CD14-positive monocyte (primary cell): Measurements from ENCODE around the gene ANKRD39. TPM values are rescaled to one million over a fixed set of nuclear protein-coding genes. Genes with fewer than 3 reads are reported as not detected.

Experiments
- DNase-seq, 3 donors: peaks; one replicate each; pipeline ENCODE4 v3.0.0-alpha.2; 2011 to 2022
- H2AFZ ChIP-seq: 2 replicates; pipeline ENCODE4 v1.6.0; 2012; ENCODE audit warnings: mild to moderate bottlenecking, low read depth, low read length, inconsistent platforms; ENCODE audit not compliant: insufficient read depth, poor library complexity, severe bottlenecking
- H3K27ac ChIP-seq, 2 donors: 1 replicate in 1 of 2; 2 replicates in 1 of 2; pipeline ENCODE4 v1.5.1; 2012 to 2013; ENCODE audit warnings: low read length in 2 of 2, control low read depth in 1 of 2, inconsistent platforms in 1 of 2, low read depth in 1 of 2, mild to moderate bottlenecking in 1 of 2
- H3K27me3 ChIP-seq, 2 donors: one replicate each; pipeline versions ENCODE4 v1.6.0 to v1.6.1; 2011 to 2013; ENCODE audit warnings: low read length in 2 of 2; ENCODE audit not compliant: control insufficient read depth in 2 of 2, insufficient read depth in 2 of 2
- H3K36me3 ChIP-seq, 2 donors: replicated peaks in 1 of 2; 1 replicate in 1 of 2; 2 replicates in 1 of 2; pipeline versions ENCODE4 v1.5.1 to v1.6.1; 2012 to 2013; ENCODE audit warnings: low read length in 2 of 2, control low read depth in 1 of 2, inconsistent platforms in 1 of 2, mild to moderate bottlenecking in 1 of 2; ENCODE audit not compliant: insufficient read depth in 2 of 2, control insufficient read depth in 1 of 2
- H3K4me1 ChIP-seq, 2 donors: 1 replicate in 1 of 2; 2 replicates in 1 of 2; pipeline versions ENCODE4 v1.5.1 to v1.6.1; 2012 to 2013; ENCODE audit warnings: low read length in 2 of 2, control low read depth in 1 of 2, inconsistent platforms in 1 of 2, mild to moderate bottlenecking in 1 of 2, moderate library complexity in 1 of 2; ENCODE audit not compliant: insufficient read depth in 2 of 2, control insufficient read depth in 1 of 2
- H3K4me2 ChIP-seq: replicated peaks from 2 replicates; pipeline ENCODE3; 2012; ENCODE audit warnings: low read length, moderate library complexity, mild to moderate bottlenecking; ENCODE audit not compliant: poor library complexity, severe bottlenecking; ENCODE audit errors: extremely low read depth
- H3K4me3 ChIP-seq, 3 experiments: fragments of 200-600 bp in 1 of 3; sonication (generic) in 1 of 3; replicated peaks in 1 of 3; 1 replicate in 2 of 3; 2 replicates in 1 of 3; pipeline ENCODE4 v1.5.1; 2011 to 2013; ENCODE audit warnings: low read length in 3 of 3, mild to moderate bottlenecking in 3 of 3, control low read depth in 2 of 3, low read depth in 2 of 3, inconsistent platforms in 1 of 3, moderate library complexity in 1 of 3
- H3K79me2 ChIP-seq: 2 replicates; pipeline ENCODE4 v1.6.0; 2012; ENCODE audit warnings: mild to moderate bottlenecking, control low read depth, inconsistent platforms, low read length, moderate library complexity; ENCODE audit not compliant: insufficient read depth
- H3K9ac ChIP-seq: 2 replicates; pipeline ENCODE4 v1.6.0; 2017; ENCODE audit warnings: low read length, mild to moderate bottlenecking; ENCODE audit not compliant: insufficient read depth, poor library complexity, severe bottlenecking
- H3K9me3 ChIP-seq, 2 donors: replicated peaks in 1 of 2; 1 replicate in 1 of 2; 2 replicates in 1 of 2; pipeline versions ENCODE4 v1.5.1 to v1.6.1; 2012 to 2013; ENCODE audit warnings: low read length in 2 of 2, control low read depth in 1 of 2; ENCODE audit not compliant: control insufficient read depth in 1 of 2, insufficient read depth in 1 of 2
- H4K20me1 ChIP-seq: 2 replicates; pipeline ENCODE4 v1.6.0; 2012; ENCODE audit warnings: mild to moderate bottlenecking, low read length, control low read depth, moderate library complexity; ENCODE audit not compliant: insufficient read depth
- H3K27ac Mint-ChIP-seq, 7 donors: one replicate each; pipeline ENCODE4 v1.8.0; 2020; ENCODE audit warnings: mild to moderate bottlenecking in 7 of 7, mixed read lengths in 7 of 7, moderate library complexity in 6 of 7, inconsistent platforms in 2 of 7
- H3K27me3 Mint-ChIP-seq, 3 donors: one replicate each; pipeline ENCODE4 v1.8.0; 2021 to 2022; ENCODE audit warnings: low read depth in 3 of 3, mild to moderate bottlenecking in 3 of 3, mixed read lengths in 3 of 3, moderate library complexity in 3 of 3, inconsistent platforms in 1 of 3
- H3K36me3 Mint-ChIP-seq, 2 donors: one replicate each; pipeline ENCODE4 v1.8.0; 2020; ENCODE audit warnings: mixed read lengths in 2 of 2, inconsistent platforms in 1 of 2, mild to moderate bottlenecking in 1 of 2
- H3K4me1 Mint-ChIP-seq: one replicate; pipeline ENCODE4 v1.8.0; 2020; ENCODE audit warnings: mild to moderate bottlenecking, mixed read lengths
- H3K4me3 Mint-ChIP-seq, 2 donors: one replicate each; pipeline ENCODE4 v1.8.0; 2020; ENCODE audit warnings: mild to moderate bottlenecking in 2 of 2, mixed read lengths in 2 of 2, moderate library complexity in 1 of 2
- H3K9me3 Mint-ChIP-seq, 7 donors: one replicate each; pipeline ENCODE4 v1.8.0; 2020 to 2022; ENCODE audit warnings: mixed read lengths in 7 of 7, mild to moderate bottlenecking in 6 of 7, moderate library complexity in 6 of 7, inconsistent platforms in 2 of 7
- CTCF ChIP-seq: fragments of 200-600 bp; IDR thresholded peaks from one replicate; pipeline ENCODE4 v1.8.0; 2022; ENCODE audit warnings: antibody characterized with exemption, mild to moderate bottlenecking
- WGBS: methylation state at CpG from one replicate; pipeline ENCODE4 v1.1.5; 2013; ENCODE audit warnings: missing lambda C conversion rate; ENCODE audit not compliant: insufficient coverage; 5-methylcytosine and 5-hydroxymethylcytosine counted together
- intact Hi-C, 2 donors: fragments of 100-400 bp; cut with micrococcal nuclease; formaldehyde crosslinking; loops; one replicate each; pipeline versions ENCODE4 v1.15.0 to v1.15.1; 2023
- polyA plus RNA-seq, 3 donors: library from polyadenylated mRNA; depleted of rRNA in 1 of 3; unstranded in 2 of 3; stranded (reverse) in 1 of 3; fragments of 300-500 nt in 2 of 3; fragments of >200 nt in 1 of 3; fragmentation: Illumina TruSeq in 2 of 3; gene quantifications; 1 replicate in 2 of 3; 2 replicates in 1 of 3; pipeline ENCODE4 v1.2.3, GENCODE V29; 2012 to 2021

Gene ANKRD39
- polyA plus RNA-seq, 3 donors, result 6.2 to 9.7 (median 9.0) TPM

DNA sequence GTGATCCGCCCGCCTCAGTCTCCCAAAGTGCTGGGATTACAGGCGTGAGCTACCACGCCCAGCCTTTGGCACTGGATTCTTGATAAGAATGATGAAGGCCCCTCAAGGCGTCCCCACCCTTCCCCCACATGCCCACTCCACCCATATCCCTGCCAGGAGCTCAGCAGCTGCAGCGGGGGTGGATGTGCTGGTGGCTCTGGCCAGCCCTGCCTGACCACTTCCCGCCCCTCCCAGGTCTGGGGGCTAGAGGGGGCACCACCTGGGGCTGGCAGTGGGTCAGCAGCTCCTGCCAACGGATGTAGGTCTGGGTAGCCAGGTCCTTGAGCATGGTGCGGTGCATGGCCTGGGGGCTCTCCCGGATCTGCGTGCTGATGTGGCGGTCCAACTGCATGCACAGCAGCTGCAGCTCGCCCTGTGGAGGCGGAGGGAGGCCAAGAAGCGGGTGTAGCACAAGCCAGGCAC, 19.8 kb upstream of the ANKRD39 start:
- Mint-ChIP-seq H3K9me3 (peaks cover 0 to 10% (median 0%) of the 10 kb centered on the region in 7 donors), H3K4me3 (peak overlapping the region in 1 of 2 donors; percentile 26), H3K27me3 (peaks cover 59 to 97% (median 78%) of the 10 kb centered on the region in 3 donors), H3K27ac (no peak overlapping the region), H3K36me3 (no peaks in the 10 kb centered on the region), H3K4me1 (peaks cover 27% of the 10 kb centered on the region)
- Histone ChIP-seq H2AFZ (no peak overlapping the region), H3K4me3 (no peak overlapping the region), H3K4me1 (peaks cover 20% of the 10 kb centered on the region in 2 donors), H3K36me3 (no peaks in the 10 kb centered on the region), H3K79me2 (no peaks in the 10 kb centered on the region), H3K4me2 (no peak overlapping the region), H3K9me3 (no peaks in the 10 kb centered on the region), H3K9ac (no peak overlapping the region), H3K27ac (no peak overlapping the region), H4K20me1 (no peaks in the 10 kb centered on the region), H3K27me3 (peaks cover 9 to 93% of the 10 kb centered on the region in 2 donors)
- 98% methylated on average over 14 of the region's 15 CpGs for WGBS
- TF ChIP-seq CTCF, result no peak
- intact Hi-C loops, result no loop called here
- no peak for DNase-seq

DNA sequence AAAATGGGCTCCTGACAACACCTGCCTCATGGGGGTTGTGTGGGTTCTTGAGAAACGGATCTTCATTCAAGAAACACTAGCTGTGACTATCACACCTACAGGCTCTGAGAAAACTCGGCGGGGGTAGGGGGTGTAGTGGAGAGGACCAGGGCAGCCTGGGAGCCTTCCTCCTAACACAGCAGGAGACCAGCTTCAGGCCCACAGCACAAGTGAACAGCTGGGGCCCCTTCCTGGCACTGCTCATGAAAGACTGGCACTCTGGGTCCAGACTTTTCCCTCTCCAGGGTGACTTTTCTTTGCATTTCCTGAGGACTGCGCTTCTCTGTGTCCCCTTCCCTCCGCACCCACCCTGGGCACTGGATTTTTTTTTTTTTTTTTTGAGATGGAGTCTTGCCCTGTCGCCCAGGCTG, 19.2 kb upstream of the ANKRD39 start:
- Mint-ChIP-seq H3K36me3 (no peaks in the 10 kb centered on the region), H3K27ac (no peak overlapping the region), H3K27me3 (peaks cover 60 to 97% (median 80%) of the 10 kb centered on the region in 3 donors), H3K9me3 (peaks cover 0 to 12% (median 0%) of the 10 kb centered on the region in 7 donors), H3K4me3 (peak overlapping the region in 1 of 2 donors; percentile 15), H3K4me1 (peaks cover 27% of the 10 kb centered on the region)
- Histone ChIP-seq H3K27me3 (peaks cover 10 to 93% of the 10 kb centered on the region in 2 donors), H4K20me1 (no peaks in the 10 kb centered on the region), H3K9me3 (no peaks in the 10 kb centered on the region), H3K4me1 (peaks cover 20% of the 10 kb centered on the region in 2 donors), H2AFZ (no peak overlapping the region), H3K36me3 (no peaks in the 10 kb centered on the region), H3K4me2 (no peak overlapping the region), H3K9ac (no peak overlapping the region), H3K4me3 (no peak overlapping the region), H3K79me2 (no peaks in the 10 kb centered on the region), H3K27ac (no peak overlapping the region)
- no peak for TF ChIP-seq CTCF
- 93% methylated on average over 2 of the region's 6 CpGs for WGBS
- DNase-seq, result no peak
- intact Hi-C loops, result no loop called here
